Measurements from ENCODE around the gene CEP170B. TPM values are rescaled to one million over a fixed set of nuclear protein-coding genes. Genes with fewer than 3 reads are reported as not detected.

CEP170B gene
- total and polyA plus RNA-seq, 2 of the 13 experiments (the other 11 are each of a cell fraction or from before 2014, with no cell fraction given), result 4.3 to 8.8 TPM

- TF ChIP-seq HOXA7 (CRISPR knock-in tag; IDR thresholded peaks at IDR 0.05) (no peak), MZF1 (CRISPR knock-in tag; IDR thresholded peaks at IDR 0.05; ENCODE audit: borderline replicate concordance) (no peak), ISX (CRISPR knock-in tag; conservative IDR thresholded peaks at IDR 0.05) (no peak), IKZF4 (CRISPR knock-in tag; IDR thresholded peaks at IDR 0.05; ENCODE audit: borderline replicate concordance, low read depth, not compliant biosample characterization) (no peak), MAX (IDR thresholded peaks at IDR 0.05) (peak; percentile 81), ZMAT3 (CRISPR knock-in tag; conservative IDR thresholded peaks at IDR 0.05) (no peak), ZNF652 (CRISPR knock-in tag; IDR thresholded peaks at IDR 0.05; ENCODE audit: borderline replicate concordance, low read depth) (no peak), ATF6 (CRISPR knock-in tag; conservative IDR thresholded peaks at IDR 0.05) (no peak), FOXO1 (CRISPR knock-in tag; IDR thresholded peaks at IDR 0.05) (no peak), ZNF337 (CRISPR knock-in tag; IDR thresholded peaks at IDR 0.05; ENCODE audit: borderline replicate concordance, low read depth) (no peak), ZNF83 (CRISPR knock-in tag; IDR thresholded peaks at IDR 0.05; ENCODE audit: borderline replicate concordance) (no peak; the same call in 1 of the 2 replicates), ZNF343 (CRISPR knock-in tag; IDR thresholded peaks at IDR 0.05) (no peak), MED13 (CRISPR knock-in tag; IDR thresholded peaks at IDR 0.05) (no peak), ZNF513 (CRISPR knock-in tag; conservative IDR thresholded peaks at IDR 0.05) (no peak), ZNF160 (CRISPR knock-in tag; IDR thresholded peaks at IDR 0.05) (no peak), ZNF775 (CRISPR knock-in tag; IDR thresholded peaks at IDR 0.05; ENCODE audit: borderline replicate concordance) (no peak), ZNF704 (CRISPR knock-in tag; IDR thresholded peaks at IDR 0.05; ENCODE audit: borderline replicate concordance) (no peak), PAX8 (CRISPR knock-in tag; IDR thresholded peaks at IDR 0.05; ENCODE audit: borderline replicate concordance) (no peak), JDP2 (CRISPR knock-in tag; IDR thresholded peaks at IDR 0.05; ENCODE audit: borderline replicate concordance) (no peak), CENPBD1 (CRISPR knock-in tag; IDR thresholded peaks at IDR 0.05; ENCODE audit: borderline replicate concordance, low read depth) (no peak), KMT2B (CRISPR knock-in tag; IDR thresholded peaks at IDR 0.05) (no peak; the same call in 1 of the 2 replicates), ZNF138 (CRISPR knock-in tag; IDR thresholded peaks at IDR 0.05; ENCODE audit: low read depth) (peak; percentile 47; the same call in 1 of the 2 replicates), ZMYM4 (CRISPR knock-in tag; IDR thresholded peaks at IDR 0.05) (no peak), ZNF232 (CRISPR knock-in tag; IDR thresholded peaks at IDR 0.05; ENCODE audit: borderline replicate concordance) (no peak), PRPF4 (IDR thresholded peaks at IDR 0.05; ENCODE audit: low read depth, low read length, poor library complexity, severe bottlenecking) (no peak), ZNF562 (CRISPR knock-in tag; IDR thresholded peaks at IDR 0.05; ENCODE audit: borderline replicate concordance) (no peak)
Observed at GRCh38 chr14:104820669-104821228, 44.3 kb upstream of the CEP170B start (continued).
